KMS-11 (cell line): ENCODE measurements around the gene ALS2CL.

Experiments
- H2AFZ ChIP-seq: fragments of 200-600 bp; sonication (generic); 2 replicates; pipeline ENCODE4 v1.6.1; 2016; ENCODE audit warnings: antibody characterized with exemption, mixed run types, low read depth
- H3K27ac ChIP-seq: fragments of 200-600 bp; sonication (generic); 2 replicates; pipeline ENCODE4 v1.6.1; 2016; ENCODE audit warnings: mild to moderate bottlenecking, mixed run types
- H3K27me3 ChIP-seq: fragments of 200-600 bp; sonication (generic); 2 replicates; pipeline ENCODE4 v1.6.1; 2017; ENCODE audit warnings: mild to moderate bottlenecking, low read depth, mixed run types, moderate library complexity; ENCODE audit not compliant: insufficient read depth
- H3K36me3 ChIP-seq: fragments of 200-600 bp; sonication (generic); 2 replicates; pipeline ENCODE4 v1.6.1; 2017; ENCODE audit warnings: mild to moderate bottlenecking, mixed run types; ENCODE audit not compliant: insufficient read depth
- H3K4me1 ChIP-seq: fragments of 200-600 bp; sonication (generic); 2 replicates; pipeline ENCODE4 v1.6.1; 2016; ENCODE audit warnings: mild to moderate bottlenecking, low read depth, mixed run types; ENCODE audit not compliant: poor library complexity, severe bottlenecking
- H3K4me2 ChIP-seq: fragments of 200-600 bp; sonication (generic); 2 replicates; pipeline ENCODE4 v1.7.0; 2016; ENCODE audit warnings: mild to moderate bottlenecking, mixed run types
- H3K4me3 ChIP-seq: fragments of 200-600 bp; sonication (generic); IDR thresholded peaks from 2 replicates; pipeline ENCODE4 v1.6.1; 2017; ENCODE audit warnings: low read depth, low read length, mixed read lengths; ENCODE audit not compliant: insufficient read depth
- H3K79me2 ChIP-seq: fragments of 200-600 bp; sonication (generic); 2 replicates; pipeline ENCODE4 v1.6.1; 2016; ENCODE audit warnings: low read depth, mixed run types; ENCODE audit not compliant: insufficient read depth
- H3K9ac ChIP-seq: fragments of 200-600 bp; sonication (generic); 2 replicates; pipeline ENCODE4 v1.6.1; 2016; ENCODE audit warnings: mild to moderate bottlenecking, mixed run types
- H4K20me1 ChIP-seq: fragments of 200-600 bp; sonication (generic); 2 replicates; pipeline ENCODE4 v1.6.1; 2016; ENCODE audit warnings: mild to moderate bottlenecking, mixed run types; ENCODE audit not compliant: insufficient read depth
- CTCF ChIP-seq: fragments of 200-600 bp; sonication (generic); conservative IDR thresholded peaks from 2 replicates; pipeline ENCODE4 v1.6.1; 2017; ENCODE audit warnings: low read depth, mild to moderate bottlenecking, antibody characterized with exemption, low read length, moderate library complexity, mixed read lengths

Gene ALS2CL

GRCh38 chr3:46679681-46680080 lies 13.8 kb downstream of the ALS2CL start:
- no peak for TF ChIP-seq CTCF
- H3K79me2 ChIP-seq = no peaks in the 10 kb centered on the region
- H3K27ac ChIP-seq = no peak overlapping the region
- H3K36me3 ChIP-seq = no peaks in the 10 kb centered on the region
- no peak overlapping the region for H2AFZ ChIP-seq
- no peak overlapping the region for H3K4me3 ChIP-seq
- no peaks in the 10 kb centered on the region for H3K27me3 ChIP-seq
- no peak overlapping the region for H3K9ac ChIP-seq
- H3K4me1 ChIP-seq = no peaks in the 10 kb centered on the region
- no peaks in the 10 kb centered on the region for H4K20me1 ChIP-seq
- no peak overlapping the region for H3K4me2 ChIP-seq

GRCh38 chr3:46678280-46678679 lies 15.2 kb downstream of the ALS2CL start:
- Histone ChIP-seq H3K36me3 (no peaks in the 10 kb centered on the region), H3K9ac (no peak overlapping the region), H3K4me3 (no peak overlapping the region), H3K27ac (no peak overlapping the region), H3K79me2 (no peaks in the 10 kb centered on the region), H2AFZ (no peak overlapping the region), H3K27me3 (no peaks in the 10 kb centered on the region), H4K20me1 (no peaks in the 10 kb centered on the region), H3K4me2 (no peak overlapping the region), H3K4me1 (no peaks in the 10 kb centered on the region)
- TF ChIP-seq CTCF = no peak

- Histone ChIP-seq H3K27me3 (no peaks in the 10 kb centered on the region), H3K79me2 (no peaks in the 10 kb centered on the region), H3K4me3 (no peak overlapping the region), H3K4me1 (no peaks in the 10 kb centered on the region), H3K36me3 (no peaks in the 10 kb centered on the region), H3K9ac (no peak overlapping the region), H2AFZ (no peak overlapping the region), H3K4me2 (no peak overlapping the region), H4K20me1 (no peaks in the 10 kb centered on the region), H3K27ac (no peak overlapping the region)
- TF ChIP-seq CTCF = no peak
Measured at GRCh38 chr3:46677411-46677726, 16.1 kb downstream of the ALS2CL start.

- H4K20me1 ChIP-seq = no peaks in the 10 kb centered on the region
- H2AFZ ChIP-seq = no peak overlapping the region
- H3K4me3 ChIP-seq = no peak overlapping the region
- no peak overlapping the region for H3K27ac ChIP-seq
- H3K36me3 ChIP-seq = no peaks in the 10 kb centered on the region
- no peaks in the 10 kb centered on the region for H3K27me3 ChIP-seq
- H3K4me1 ChIP-seq = no peaks in the 10 kb centered on the region
- no peak overlapping the region for H3K9ac ChIP-seq
- no peak overlapping the region for H3K4me2 ChIP-seq
- no peaks in the 10 kb centered on the region for H3K79me2 ChIP-seq
- TF ChIP-seq CTCF = no peak
Measured at GRCh38 chr3:46676601-46677410, 16.7 kb downstream of the ALS2CL start.
